Spinal cord (tissue), 10 donors: ENCODE measurements around the gene MT1F. TPM values are rescaled to one million over a fixed set of nuclear protein-coding genes. Genes with fewer than 3 reads are reported as not detected.

Experiments used
- DNase-seq, 6 donors: peaks; one replicate each; pipeline versions ENCODE4 v3.0.0 to v3.0.0-alpha.2; 2013 to 2015; ENCODE audit warnings: low spot score in 6 of 6, low read depth in 4 of 6
- H3K27ac ChIP-seq: one replicate; pipeline ENCODE4 v1.5.1; 2013; ENCODE audit warnings: low read depth, low read length, control low read depth
- H3K27me3 ChIP-seq: one replicate; pipeline ENCODE4 v1.6.1; 2013; ENCODE audit warnings: low read length; ENCODE audit not compliant: control insufficient read depth, insufficient read depth
- H3K36me3 ChIP-seq: one replicate; pipeline ENCODE4 v1.6.1; 2013; ENCODE audit warnings: low read length; ENCODE audit not compliant: control insufficient read depth, insufficient read depth
- H3K4me1 ChIP-seq: one replicate; pipeline ENCODE4 v1.6.1; 2013; ENCODE audit warnings: low read length; ENCODE audit not compliant: control insufficient read depth, insufficient read depth
- H3K4me3 ChIP-seq: one replicate; pipeline ENCODE4 v1.5.1; 2013; ENCODE audit warnings: low read depth, low read length, control low read depth
- H3K9me3 ChIP-seq: one replicate; pipeline ENCODE4 v1.6.1; 2013; ENCODE audit warnings: low read length; ENCODE audit not compliant: control insufficient read depth, insufficient read depth
- WGBS: methylation state at CpG from one replicate; pipeline ENCODE4 v1.1.5; 2013; ENCODE audit warnings: missing lambda C conversion rate; ENCODE audit not compliant: insufficient coverage; 5-methylcytosine and 5-hydroxymethylcytosine counted together
- polyA plus RNA-seq, 2 donors: library from polyadenylated mRNA; unstranded; fragments of 120-200 nt; gene quantifications; one replicate each; pipeline ENCODE4 v1.2.1, GENCODE V29; 2013; ENCODE audit not compliant: insufficient read length in 2 of 2
- total RNA-seq, 2 donors: library from RNA; depleted of rRNA in 1 of 2; stranded (reverse); fragments of 120-200 nt in 1 of 2; fragments of >200 nt in 1 of 2; gene quantifications; one replicate each; pipeline versions ENCODE4 v1.2.3 to v1.2.4, GENCODE V29; 2013 to 2014
- donor health status: healthy.

MT1F gene
- total and polyA plus RNA-seq, 4 donors = 3.6 to 31.0 (median 13.0) TPM

GRCh38 chr16:56690420-56691122, 32.8 kb downstream of the MT1F start:
- DNase-seq = no peak
- Histone ChIP-seq H3K4me3 (no peak overlapping the region), H3K9me3 (peaks cover 2% of the 10 kb centered on the region), H3K4me1 (no peaks in the 10 kb centered on the region), H3K27me3 (no peaks in the 10 kb centered on the region), H3K36me3 (no peaks in the 10 kb centered on the region), H3K27ac (no peak overlapping the region)
- 83% methylated on average over 3 of the region's 4 CpGs for WGBS

- H3K36me3 ChIP-seq = no peaks in the 10 kb centered on the region
- H3K27ac ChIP-seq = no peak overlapping the region
- H3K4me1 ChIP-seq = no peaks in the 10 kb centered on the region
- H3K4me3 ChIP-seq = no peak overlapping the region
- 73% methylated on average over 4 of the region's 4 CpGs for WGBS
- no peaks in the 10 kb centered on the region for H3K27me3 ChIP-seq
- DNase-seq = no peak
- H3K9me3 ChIP-seq = no peaks in the 10 kb centered on the region
These were observed 34.1 kb downstream of the MT1F start for GRCh38 chr16:56691885-56692284.

GRCh38 chr16:56695246-56695645, 37.5 kb downstream of the MT1F start:
- no peak overlapping the region for H3K4me3 ChIP-seq
- DNase-seq = no peak
- no peaks in the 10 kb centered on the region for H3K36me3 ChIP-seq
- no peaks in the 10 kb centered on the region for H3K4me1 ChIP-seq
- H3K27me3 ChIP-seq = no peaks in the 10 kb centered on the region
- no peak overlapping the region for H3K27ac ChIP-seq
- H3K9me3 ChIP-seq = no peaks in the 10 kb centered on the region
- 80% methylated on average over 1 of the region's 1 CpG for WGBS

DNA sequence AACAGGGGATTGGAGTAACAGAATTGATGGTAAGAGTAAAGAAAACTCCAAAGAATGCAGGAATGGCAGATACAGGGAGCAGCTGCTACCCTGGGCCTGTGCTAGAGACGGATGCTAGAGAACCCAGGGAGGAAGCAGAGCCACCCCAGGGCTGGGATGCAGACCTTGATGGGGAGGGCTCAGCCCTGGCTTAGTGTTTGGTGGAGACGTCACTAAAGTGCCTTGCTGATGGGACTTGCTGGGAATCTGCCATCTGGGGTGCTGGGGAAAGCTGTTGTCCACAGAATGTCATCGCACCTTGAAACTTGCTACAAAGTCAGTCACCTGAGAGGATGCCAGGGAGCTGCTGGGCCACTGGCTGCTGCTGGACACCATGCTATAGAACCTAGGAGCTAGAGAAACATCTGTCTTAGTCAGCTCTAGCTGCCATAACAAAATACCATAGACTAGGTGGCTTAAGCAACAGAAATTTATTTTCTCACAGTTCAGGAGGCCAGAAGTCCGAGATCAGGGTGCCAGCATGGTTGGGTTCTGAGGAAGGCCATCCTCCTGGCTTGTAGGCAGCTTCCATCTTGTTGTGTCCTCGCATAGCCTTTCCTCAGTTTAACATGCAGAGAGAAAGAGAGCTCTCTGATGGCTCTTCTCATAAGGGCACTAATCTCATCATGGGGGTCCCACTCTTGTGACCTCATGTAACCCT, 39.8 kb downstream of the MT1F start:
- H3K9me3 ChIP-seq = no peaks in the 10 kb centered on the region
- no peak for DNase-seq
- H3K4me1 ChIP-seq = no peaks in the 10 kb centered on the region
- H3K4me3 ChIP-seq = no peak overlapping the region
- no peaks in the 10 kb centered on the region for H3K27me3 ChIP-seq
- H3K36me3 ChIP-seq = no peaks in the 10 kb centered on the region
- H3K27ac ChIP-seq = no peak overlapping the region
- 92% methylated on average over 5 of the region's 5 CpGs for WGBS

GRCh38 chr16:56700195-56700594, 42.4 kb downstream of the MT1F start:
- Histone ChIP-seq H3K9me3 (no peaks in the 10 kb centered on the region), H3K4me1 (no peaks in the 10 kb centered on the region), H3K27me3 (no peaks in the 10 kb centered on the region), H3K27ac (no peak overlapping the region), H3K36me3 (no peaks in the 10 kb centered on the region), H3K4me3 (no peak overlapping the region)
- no peak for DNase-seq
- WGBS = no CpG with 5 or more reads among the region's 1 CpG

DNA sequence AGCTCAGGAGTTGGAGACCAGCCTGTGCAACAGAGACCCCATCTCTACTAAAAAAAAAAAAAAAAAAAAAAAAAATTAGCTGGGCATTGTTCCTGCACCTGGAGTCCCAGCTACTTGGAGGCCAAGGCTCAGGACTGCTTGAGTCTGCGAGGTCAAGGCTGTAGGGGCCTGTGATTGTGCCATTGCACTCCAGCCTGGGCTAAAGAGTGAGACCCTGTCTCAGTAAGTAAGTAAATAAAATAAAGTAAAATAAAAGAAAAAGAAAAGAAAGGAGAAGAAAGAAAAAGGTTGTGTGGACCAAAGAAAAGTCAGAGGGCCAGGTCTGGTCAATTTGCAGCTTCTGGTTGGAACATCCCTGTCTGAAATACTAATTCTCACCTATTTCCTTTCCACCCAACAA, 42.9 kb downstream of the MT1F start:
- Histone ChIP-seq H3K4me3 (no peak overlapping the region), H3K4me1 (no peaks in the 10 kb centered on the region), H3K27ac (no peak overlapping the region), H3K27me3 (no peaks in the 10 kb centered on the region), H3K36me3 (no peaks in the 10 kb centered on the region), H3K9me3 (no peaks in the 10 kb centered on the region)
- WGBS = 100% methylated on average over 1 of the region's 1 CpG
- no peak for DNase-seq

DNA sequence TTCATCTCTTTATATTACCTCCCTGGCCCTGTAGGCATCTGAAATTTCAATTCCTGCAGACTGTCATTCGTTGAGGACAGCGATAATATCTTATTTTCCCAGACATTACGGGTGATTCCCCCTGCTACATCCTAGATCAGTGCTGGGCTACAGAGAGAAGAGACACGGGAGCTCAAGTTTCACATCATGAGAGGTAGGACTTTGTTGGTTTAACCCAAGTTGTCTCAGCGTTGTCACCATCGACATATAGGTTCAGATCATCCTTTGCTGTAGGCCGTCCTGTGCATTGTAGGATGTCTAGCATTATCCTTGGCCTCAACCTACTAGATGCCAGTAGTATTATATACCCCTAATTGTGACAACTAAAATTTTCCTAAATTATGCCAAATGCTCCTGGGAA, 43.8 kb downstream of the MT1F start:
- no peaks in the 10 kb centered on the region for H3K4me1 ChIP-seq
- H3K27me3 ChIP-seq = no peaks in the 10 kb centered on the region
- H3K36me3 ChIP-seq = no peaks in the 10 kb centered on the region
- no peak overlapping the region for H3K4me3 ChIP-seq
- 95% methylated on average over 3 of the region's 7 CpGs for WGBS
- no peaks in the 10 kb centered on the region for H3K9me3 ChIP-seq
- DNase-seq = no peak
- H3K27ac ChIP-seq = no peak overlapping the region

GRCh38 chr16:56702836-56703235, 45.1 kb downstream of the MT1F start:
- H3K36me3 ChIP-seq = no peaks in the 10 kb centered on the region
- H3K27ac ChIP-seq = no peak overlapping the region
- 100% methylated on average over 1 of the region's 5 CpGs for WGBS
- H3K27me3 ChIP-seq = no peaks in the 10 kb centered on the region
- no peaks in the 10 kb centered on the region for H3K9me3 ChIP-seq
- no peak overlapping the region for H3K4me3 ChIP-seq
- H3K4me1 ChIP-seq = no peaks in the 10 kb centered on the region
- DNase-seq = no peak
